B cell (primary cell): Measurements from ENCODE around the gene ZBP1.

ENCODE experiments used
- EZH2 ChIP-seq: IDR thresholded peaks from 2 replicates; pipeline ENCODE4 v1.6.1; 2012; ENCODE audit warnings: borderline replicate concordance, low read depth, mild to moderate bottlenecking, moderate library complexity, low read length; ENCODE audit not compliant: insufficient read depth, poor library complexity, severe bottlenecking
- TF ChIP-seq, protein P1 (sequence below): fragments of 200-600 bp; IDR thresholded peaks from one replicate; pipeline ENCODE4 v1.8.0; 2022; ENCODE audit warnings: antibody characterized with exemption, mild to moderate bottlenecking

DNA sequence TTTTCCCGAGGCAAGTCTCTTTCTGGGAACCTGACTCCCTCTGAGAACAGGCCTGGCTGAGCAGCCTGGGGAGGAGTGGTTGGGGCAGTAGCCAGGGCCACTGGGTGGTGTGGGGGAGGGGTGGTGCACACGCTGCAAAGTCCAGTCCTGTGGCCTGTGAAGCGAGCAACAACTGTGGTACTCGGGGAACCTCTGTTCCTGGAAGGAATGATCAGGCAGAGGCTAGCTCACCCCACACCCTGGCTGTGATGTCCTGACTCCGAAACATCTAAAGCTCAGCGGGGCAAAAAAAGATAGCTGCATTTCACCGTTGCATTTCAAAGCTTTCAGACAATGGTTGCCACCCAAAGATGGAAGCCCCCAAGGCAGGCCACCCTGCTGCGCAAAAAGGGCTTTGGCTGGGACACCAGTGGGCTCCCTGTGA is 33.8 kb downstream of the ZBP1 start:
- TF ChIP-seq, protein P1, sequence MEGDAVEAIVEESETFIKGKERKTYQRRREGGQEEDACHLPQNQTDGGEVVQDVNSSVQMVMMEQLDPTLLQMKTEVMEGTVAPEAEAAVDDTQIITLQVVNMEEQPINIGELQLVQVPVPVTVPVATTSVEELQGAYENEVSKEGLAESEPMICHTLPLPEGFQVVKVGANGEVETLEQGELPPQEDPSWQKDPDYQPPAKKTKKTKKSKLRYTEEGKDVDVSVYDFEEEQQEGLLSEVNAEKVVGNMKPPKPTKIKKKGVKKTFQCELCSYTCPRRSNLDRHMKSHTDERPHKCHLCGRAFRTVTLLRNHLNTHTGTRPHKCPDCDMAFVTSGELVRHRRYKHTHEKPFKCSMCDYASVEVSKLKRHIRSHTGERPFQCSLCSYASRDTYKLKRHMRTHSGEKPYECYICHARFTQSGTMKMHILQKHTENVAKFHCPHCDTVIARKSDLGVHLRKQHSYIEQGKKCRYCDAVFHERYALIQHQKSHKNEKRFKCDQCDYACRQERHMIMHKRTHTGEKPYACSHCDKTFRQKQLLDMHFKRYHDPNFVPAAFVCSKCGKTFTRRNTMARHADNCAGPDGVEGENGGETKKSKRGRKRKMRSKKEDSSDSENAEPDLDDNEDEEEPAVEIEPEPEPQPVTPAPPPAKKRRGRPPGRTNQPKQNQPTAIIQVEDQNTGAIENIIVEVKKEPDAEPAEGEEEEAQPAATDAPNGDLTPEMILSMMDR, result no peak
- no peak for TF ChIP-seq EZH2
